Thyroid gland (tissue), 4 donors: ENCODE measurements around the gene C19orf47. TPM values are rescaled to one million over a fixed set of nuclear protein-coding genes. Genes with fewer than 3 reads are reported as not detected.

Experiments
- DNase-seq, 2 donors: peaks; one replicate each; pipeline ENCODE4 v3.0.0-alpha.2; 2019
- H3K27ac ChIP-seq, 3 donors: fragments of 200-600 bp; sonication (generic); 1 replicate in 2 of 3; 2 replicates in 1 of 3; pipeline ENCODE4 v1.5.1; 2016 to 2019; ENCODE audit warnings: mild to moderate bottlenecking in 1 of 3, moderate library complexity in 1 of 3
- H3K27me3 ChIP-seq: fragments of 200-600 bp; sonication (generic); one replicate; pipeline ENCODE4 v1.5.1; 2019
- H3K36me3 ChIP-seq, 2 donors: fragments of 200-600 bp; sonication (generic); one replicate each; pipeline ENCODE4 v1.5.1; 2016 to 2019
- H3K4me1 ChIP-seq, 2 donors: fragments of 200-600 bp; sonication (generic); one replicate each; pipeline ENCODE4 v1.5.1; 2017 to 2019
- H3K4me3 ChIP-seq, 3 donors: fragments of 200-600 bp; sonication (generic); replicated peaks in 1 of 3; 1 replicate in 2 of 3; 2 replicates in 1 of 3; pipeline ENCODE4 v1.5.1; 2016; ENCODE audit warnings: mild to moderate bottlenecking in 1 of 3
- H3K9me3 ChIP-seq: fragments of 200-600 bp; sonication (generic); one replicate; pipeline ENCODE4 v1.5.1; 2017
- CTCF ChIP-seq, 6 experiments: fragments of 200-600 bp in 3 of 6; fragments of 450-650 bp in 3 of 6; sonication (generic) in 3 of 6; IDR thresholded peaks; one replicate each; pipeline ENCODE4 v1.5.1; 2016 to 2019; ENCODE audit warnings: antibody characterized with exemption in 6 of 6, mild to moderate bottlenecking in 2 of 6, inconsistent platforms in 1 of 6, moderate library complexity in 1 of 6
- POLR2A ChIP-seq, 2 donors: fragments of 450-650 bp; IDR thresholded peaks; one replicate each; pipeline ENCODE4 v1.6.1; 2017; ENCODE audit warnings: antibody characterized with exemption in 2 of 2, mild to moderate bottlenecking in 2 of 2, moderate library complexity in 1 of 2
- WGBS, 2 donors: methylation state at CpG; one replicate each; pipeline ENCODE4 v1.1.5; 2017; 5-methylcytosine and 5-hydroxymethylcytosine counted together
- intact Hi-C: fragments of 100-400 bp; cut with DNase I; formaldehyde crosslinking; loops from one replicate; pipeline ENCODE4 v1.15.1; 2023
- total RNA-seq, 4 donors: library from RNA; depleted of rRNA; stranded (reverse); fragments of >200 nt; gene quantifications; one replicate each; pipeline ENCODE4 v1.2.3, GENCODE V29; 2016

Gene C19orf47
- total RNA-seq, 4 donors from 2014 or later = 9.4 to 17.3 (median 17.2) TPM

- TF ChIP-seq POLR2A (IDR thresholded peaks at IDR 0.05) = peak in 1 of 2 donors; percentile 81
- no peak for TF ChIP-seq CTCF (IDR thresholded peaks at IDR 0.05)
- Histone ChIP-seq H3K9me3 (no peaks in the 10 kb centered on the region), H3K27me3 (no peaks in the 10 kb centered on the region), H3K27ac (peak overlapping the region; percentile 97 to 100 (median 98)), H3K4me3 (peak overlapping the region in 2 of 3 donors; percentile 16 to 95), H3K4me1 (peaks cover 27 to 41% of the 10 kb centered on the region in 2 donors), H3K36me3 (no peaks in the 10 kb centered on the region)
- intact Hi-C loops = no loop called here
- WGBS, 2 donors = 18 to 26% methylated on average over 27 to 32 of the region's 42 CpGs
- peak; percentile 98 to 99 for DNase-seq
Measured at GRCh38 chr19:40285353-40286234, 62.6 kb downstream of the C19orf47 start.

- 1 to 2% methylated on average over 10 to 30 of the region's 84 CpGs for WGBS, 2 donors
- peaks cover 36 to 50% of the 10 kb centered on the region in 2 donors for H3K4me1 ChIP-seq
- H3K27ac ChIP-seq = peak within 1 kb of the TSS; percentile 97 to 100 (median 98)
- peak in 1 of 2 donors; percentile 29 for DNase-seq
- no peaks in the 10 kb centered on the region for H3K36me3 ChIP-seq
- H3K4me3 ChIP-seq = peak within 1 kb of the TSS; percentile 56 to 95 (median 91)
- TF ChIP-seq CTCF (IDR thresholded peaks at IDR 0.05) (peak in 1 of 6 experiments; percentile 5), POLR2A (IDR thresholded peaks at IDR 0.05) (peak in 1 of 2 donors; percentile 37)
- H3K9me3 ChIP-seq = no peaks in the 10 kb centered on the region
- intact Hi-C loops = loop anchor here (5.0 kb wide), 1 partner anchor 47 kb away; no protein-coding TSS in a partner anchor
- H3K27me3 ChIP-seq = no peaks in the 10 kb centered on the region
Measured at GRCh38 chr19:40284501-40285352, 63.5 kb downstream of the C19orf47 start, which contains the start of gene AKT2. AKT2 (minus strand) TSS chr19:40285345; CDS start chr19:40265267, 20,078 bp downstream.

- Histone ChIP-seq H3K27me3 (no peaks in the 10 kb centered on the region), H3K36me3 (no peaks in the 10 kb centered on the region), H3K9me3 (no peaks in the 10 kb centered on the region), H3K27ac (peak overlapping the region; percentile 97 to 100 (median 98)), H3K4me1 (peaks cover 42 to 56% of the 10 kb centered on the region in 2 donors), H3K4me3 (peak overlapping the region; percentile 56 to 95 (median 91))
- intact Hi-C loops = loop anchor here (5.0 kb wide), 1 partner anchor 47 kb away; no protein-coding TSS in a partner anchor
- WGBS, 2 donors = 8 to 9% methylated on average over 4 of the region's 4 CpGs
- TF ChIP-seq POLR2A (IDR thresholded peaks at IDR 0.05) (no peak), CTCF (IDR thresholded peaks at IDR 0.05) (no peak)
- no peak for DNase-seq
Measured at GRCh38 chr19:40284251-40284500, 64.0 kb downstream of the C19orf47 start.

GRCh38 chr19:40283414-40284250 lies 64.6 kb downstream of the C19orf47 start:
- Histone ChIP-seq H3K4me3 (peak overlapping the region in 2 of 3 donors; percentile 91 to 95), H3K4me1 (peaks cover 47 to 61% of the 10 kb centered on the region in 2 donors), H3K27me3 (no peaks in the 10 kb centered on the region), H3K9me3 (no peaks in the 10 kb centered on the region), H3K36me3 (no peaks in the 10 kb centered on the region), H3K27ac (peak overlapping the region; percentile 97 to 100 (median 98))
- intact Hi-C loops = loop anchor here (5.0 kb wide), 1 partner anchor 46 kb away; no protein-coding TSS in a partner anchor
- TF ChIP-seq POLR2A (IDR thresholded peaks at IDR 0.05) (no peak), CTCF (IDR thresholded peaks at IDR 0.05) (no peak)
- 0 to 52% methylated on average over 2 to 8 of the region's 12 CpGs for WGBS, 2 donors
- no peak for DNase-seq
